CD14-positive monocyte (primary cell): ENCODE results near the gene DOCK10. TPM values are rescaled to one million over a fixed set of nuclear protein-coding genes. Genes with fewer than 3 reads are reported as not detected.
A peak's percentile ranks its signal among the peaks of the same experiment; 100 is the strongest.

Source experiments
- DNase-seq, 3 donors: peaks; one replicate each; pipeline ENCODE4 v3.0.0-alpha.2; 2011 to 2022
- H2AFZ ChIP-seq: 2 replicates; pipeline ENCODE4 v1.6.0; 2012; ENCODE audit warnings: mild to moderate bottlenecking, low read depth, low read length, inconsistent platforms; ENCODE audit not compliant: insufficient read depth, poor library complexity, severe bottlenecking
- H3K27ac ChIP-seq, 2 donors: 1 replicate in 1 of 2; 2 replicates in 1 of 2; pipeline ENCODE4 v1.5.1; 2012 to 2013; ENCODE audit warnings: low read length in 2 of 2, control low read depth in 1 of 2, inconsistent platforms in 1 of 2, low read depth in 1 of 2, mild to moderate bottlenecking in 1 of 2
- H3K27me3 ChIP-seq, 2 donors: one replicate each; pipeline versions ENCODE4 v1.6.0 to v1.6.1; 2011 to 2013; ENCODE audit warnings: low read length in 2 of 2; ENCODE audit not compliant: control insufficient read depth in 2 of 2, insufficient read depth in 2 of 2
- H3K36me3 ChIP-seq, 2 donors: replicated peaks in 1 of 2; 1 replicate in 1 of 2; 2 replicates in 1 of 2; pipeline versions ENCODE4 v1.5.1 to v1.6.1; 2012 to 2013; ENCODE audit warnings: low read length in 2 of 2, control low read depth in 1 of 2, inconsistent platforms in 1 of 2, mild to moderate bottlenecking in 1 of 2; ENCODE audit not compliant: insufficient read depth in 2 of 2, control insufficient read depth in 1 of 2
- H3K4me1 ChIP-seq, 2 donors: 1 replicate in 1 of 2; 2 replicates in 1 of 2; pipeline versions ENCODE4 v1.5.1 to v1.6.1; 2012 to 2013; ENCODE audit warnings: low read length in 2 of 2, control low read depth in 1 of 2, inconsistent platforms in 1 of 2, mild to moderate bottlenecking in 1 of 2, moderate library complexity in 1 of 2; ENCODE audit not compliant: insufficient read depth in 2 of 2, control insufficient read depth in 1 of 2
- H3K4me2 ChIP-seq: replicated peaks from 2 replicates; pipeline ENCODE3; 2012; ENCODE audit warnings: low read length, moderate library complexity, mild to moderate bottlenecking; ENCODE audit not compliant: poor library complexity, severe bottlenecking; ENCODE audit errors: extremely low read depth
- H3K4me3 ChIP-seq, 3 experiments: fragments of 200-600 bp in 1 of 3; sonication (generic) in 1 of 3; replicated peaks in 1 of 3; 1 replicate in 2 of 3; 2 replicates in 1 of 3; pipeline ENCODE4 v1.5.1; 2011 to 2013; ENCODE audit warnings: low read length in 3 of 3, mild to moderate bottlenecking in 3 of 3, control low read depth in 2 of 3, low read depth in 2 of 3, inconsistent platforms in 1 of 3, moderate library complexity in 1 of 3
- H3K79me2 ChIP-seq: 2 replicates; pipeline ENCODE4 v1.6.0; 2012; ENCODE audit warnings: mild to moderate bottlenecking, control low read depth, inconsistent platforms, low read length, moderate library complexity; ENCODE audit not compliant: insufficient read depth
- H3K9ac ChIP-seq: 2 replicates; pipeline ENCODE4 v1.6.0; 2017; ENCODE audit warnings: low read length, mild to moderate bottlenecking; ENCODE audit not compliant: insufficient read depth, poor library complexity, severe bottlenecking
- H3K9me3 ChIP-seq, 2 donors: replicated peaks in 1 of 2; 1 replicate in 1 of 2; 2 replicates in 1 of 2; pipeline versions ENCODE4 v1.5.1 to v1.6.1; 2012 to 2013; ENCODE audit warnings: low read length in 2 of 2, control low read depth in 1 of 2; ENCODE audit not compliant: control insufficient read depth in 1 of 2, insufficient read depth in 1 of 2
- H4K20me1 ChIP-seq: 2 replicates; pipeline ENCODE4 v1.6.0; 2012; ENCODE audit warnings: mild to moderate bottlenecking, low read length, control low read depth, moderate library complexity; ENCODE audit not compliant: insufficient read depth
- H3K27ac Mint-ChIP-seq, 7 donors: one replicate each; pipeline ENCODE4 v1.8.0; 2020; ENCODE audit warnings: mild to moderate bottlenecking in 7 of 7, mixed read lengths in 7 of 7, moderate library complexity in 6 of 7, inconsistent platforms in 2 of 7
- H3K27me3 Mint-ChIP-seq, 3 donors: one replicate each; pipeline ENCODE4 v1.8.0; 2021 to 2022; ENCODE audit warnings: low read depth in 3 of 3, mild to moderate bottlenecking in 3 of 3, mixed read lengths in 3 of 3, moderate library complexity in 3 of 3, inconsistent platforms in 1 of 3
- H3K36me3 Mint-ChIP-seq, 2 donors: one replicate each; pipeline ENCODE4 v1.8.0; 2020; ENCODE audit warnings: mixed read lengths in 2 of 2, inconsistent platforms in 1 of 2, mild to moderate bottlenecking in 1 of 2
- H3K4me1 Mint-ChIP-seq: one replicate; pipeline ENCODE4 v1.8.0; 2020; ENCODE audit warnings: mild to moderate bottlenecking, mixed read lengths
- H3K4me3 Mint-ChIP-seq, 2 donors: one replicate each; pipeline ENCODE4 v1.8.0; 2020; ENCODE audit warnings: mild to moderate bottlenecking in 2 of 2, mixed read lengths in 2 of 2, moderate library complexity in 1 of 2
- H3K9me3 Mint-ChIP-seq, 7 donors: one replicate each; pipeline ENCODE4 v1.8.0; 2020 to 2022; ENCODE audit warnings: mixed read lengths in 7 of 7, mild to moderate bottlenecking in 6 of 7, moderate library complexity in 6 of 7, inconsistent platforms in 2 of 7
- WGBS: methylation state at CpG from one replicate; pipeline ENCODE4 v1.1.5; 2013; ENCODE audit warnings: missing lambda C conversion rate; ENCODE audit not compliant: insufficient coverage; 5-methylcytosine and 5-hydroxymethylcytosine counted together
- intact Hi-C, 2 donors: fragments of 100-400 bp; cut with micrococcal nuclease; formaldehyde crosslinking; loops; one replicate each; pipeline versions ENCODE4 v1.15.0 to v1.15.1; 2023
- polyA plus RNA-seq, 3 donors: library from polyadenylated mRNA; depleted of rRNA in 1 of 3; unstranded in 2 of 3; stranded (reverse) in 1 of 3; fragments of 300-500 nt in 2 of 3; fragments of >200 nt in 1 of 3; fragmentation: Illumina TruSeq in 2 of 3; gene quantifications; 1 replicate in 2 of 3; 2 replicates in 1 of 3; pipeline ENCODE4 v1.2.3, GENCODE V29; 2012 to 2021
- TF ChIP-seq, protein P1 (sequence below): fragments of 200-600 bp; IDR thresholded peaks from one replicate; pipeline ENCODE4 v1.8.0; 2022; ENCODE audit warnings: antibody characterized with exemption, mild to moderate bottlenecking

Gene DOCK10
- polyA plus RNA-seq, 3 donors = 9.5 to 30.9 (median 16.5) TPM

DNA sequence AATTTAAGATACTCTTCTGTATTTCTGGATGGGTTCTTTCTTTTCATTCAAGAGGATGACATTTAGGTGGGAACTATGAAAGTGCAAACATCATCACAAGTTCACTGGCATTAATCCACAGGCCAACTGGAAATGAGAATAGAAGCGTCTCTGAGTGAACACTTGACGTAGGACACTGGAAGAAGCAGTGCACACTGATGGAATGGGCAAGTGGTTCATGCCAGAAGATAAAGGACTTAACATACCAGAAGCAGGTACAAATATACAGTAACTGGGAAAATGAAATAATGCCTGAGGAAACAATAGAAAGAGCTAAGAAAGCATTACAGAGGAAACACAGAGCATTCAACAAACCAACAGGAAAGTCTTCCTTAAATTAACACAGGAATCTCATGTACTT, 205.2 kb downstream of the DOCK10 start:
- peaks cover 0 to 8% (median 3%) of the 10 kb centered on the region in 7 donors for H3K9me3 Mint-ChIP-seq
- TF ChIP-seq, protein P1, sequence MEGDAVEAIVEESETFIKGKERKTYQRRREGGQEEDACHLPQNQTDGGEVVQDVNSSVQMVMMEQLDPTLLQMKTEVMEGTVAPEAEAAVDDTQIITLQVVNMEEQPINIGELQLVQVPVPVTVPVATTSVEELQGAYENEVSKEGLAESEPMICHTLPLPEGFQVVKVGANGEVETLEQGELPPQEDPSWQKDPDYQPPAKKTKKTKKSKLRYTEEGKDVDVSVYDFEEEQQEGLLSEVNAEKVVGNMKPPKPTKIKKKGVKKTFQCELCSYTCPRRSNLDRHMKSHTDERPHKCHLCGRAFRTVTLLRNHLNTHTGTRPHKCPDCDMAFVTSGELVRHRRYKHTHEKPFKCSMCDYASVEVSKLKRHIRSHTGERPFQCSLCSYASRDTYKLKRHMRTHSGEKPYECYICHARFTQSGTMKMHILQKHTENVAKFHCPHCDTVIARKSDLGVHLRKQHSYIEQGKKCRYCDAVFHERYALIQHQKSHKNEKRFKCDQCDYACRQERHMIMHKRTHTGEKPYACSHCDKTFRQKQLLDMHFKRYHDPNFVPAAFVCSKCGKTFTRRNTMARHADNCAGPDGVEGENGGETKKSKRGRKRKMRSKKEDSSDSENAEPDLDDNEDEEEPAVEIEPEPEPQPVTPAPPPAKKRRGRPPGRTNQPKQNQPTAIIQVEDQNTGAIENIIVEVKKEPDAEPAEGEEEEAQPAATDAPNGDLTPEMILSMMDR = no peak
- Histone ChIP-seq H3K4me1 (no peaks in the 10 kb centered on the region), H3K27me3 (no peaks in the 10 kb centered on the region), H3K79me2 (no peaks in the 10 kb centered on the region), H2AFZ (no peak overlapping the region), H3K4me3 (no peak overlapping the region), H3K36me3 (peaks cover 85 to 99% of the 10 kb centered on the region in 2 donors), H3K9ac (no peak overlapping the region), H3K4me2 (no peak overlapping the region), H3K9me3 (no peaks in the 10 kb centered on the region), H3K27ac (no peak overlapping the region), H4K20me1 (no peaks in the 10 kb centered on the region)
- intact Hi-C loops = no loop called here
- H3K27ac Mint-ChIP-seq = peak overlapping the region in 1 of 7 donors; percentile 27
- no peak overlapping the region for H3K4me3 Mint-ChIP-seq
- WGBS = 100% methylated on average over 2 of the region's 2 CpGs
- H3K36me3 Mint-ChIP-seq = peaks cover 81 to 87% of the 10 kb centered on the region in 2 donors
- no peaks in the 10 kb centered on the region for H3K4me1 Mint-ChIP-seq
- DNase-seq = no peak
- H3K27me3 Mint-ChIP-seq = no peaks in the 10 kb centered on the region

- TF ChIP-seq, protein P1 = no peak
- H3K9me3 Mint-ChIP-seq = peaks cover 0 to 8% (median 3%) of the 10 kb centered on the region in 7 donors
Observed at GRCh38 chr2:224836263-224836662, 206.0 kb downstream of the DOCK10 start.

More at GRCh38 chr2:224836263-224836662, 206.0 kb downstream of the DOCK10 start:
- DNase-seq = no peak
- no peak overlapping the region for H3K9ac ChIP-seq
- H3K27ac ChIP-seq = no peak overlapping the region
- H3K4me1 ChIP-seq = no peaks in the 10 kb centered on the region
- no peaks in the 10 kb centered on the region for H3K27me3 ChIP-seq
- H2AFZ ChIP-seq = no peak overlapping the region
- Mint-ChIP-seq H3K27me3 (no peaks in the 10 kb centered on the region), H3K4me1 (no peaks in the 10 kb centered on the region), H3K4me3 (no peak overlapping the region), H3K36me3 (peaks cover 82 to 87% of the 10 kb centered on the region in 2 donors), H3K27ac (no peak overlapping the region)
- no peaks in the 10 kb centered on the region for H3K9me3 ChIP-seq
- H4K20me1 ChIP-seq = no peaks in the 10 kb centered on the region
- H3K79me2 ChIP-seq = no peaks in the 10 kb centered on the region
- intact Hi-C loops = no loop called here
- no peak overlapping the region for H3K4me2 ChIP-seq
- peaks cover 85 to 99% of the 10 kb centered on the region in 2 donors for H3K36me3 ChIP-seq
- H3K4me3 ChIP-seq = no peak overlapping the region
